Mucosa of stomach (tissue), 1 donor: ENCODE results near the gene ALOX5AP.

Source experiments
- H3K27me3 ChIP-seq: one replicate; pipeline ENCODE4 v1.7.0; 2013; ENCODE audit warnings: mild to moderate bottlenecking, low read length; ENCODE audit not compliant: control insufficient read depth, insufficient read depth
- H3K36me3 ChIP-seq: one replicate; pipeline ENCODE4 v1.7.0; 2013; ENCODE audit warnings: low read length; ENCODE audit not compliant: control insufficient read depth, insufficient read depth
- H3K4me1 ChIP-seq: one replicate; pipeline ENCODE4 v1.7.0; 2013; ENCODE audit warnings: mild to moderate bottlenecking, low read length; ENCODE audit not compliant: control insufficient read depth, insufficient read depth
- H3K4me3 ChIP-seq: one replicate; pipeline ENCODE4 v1.7.0; 2013; ENCODE audit warnings: low read length
- H3K9ac ChIP-seq: one replicate; pipeline ENCODE4 v1.7.0; 2013; ENCODE audit warnings: mild to moderate bottlenecking, low read length, moderate library complexity
- H3K9me3 ChIP-seq: one replicate; pipeline ENCODE4 v1.7.0; 2013; ENCODE audit warnings: mild to moderate bottlenecking, low read length, moderate library complexity; ENCODE audit not compliant: control insufficient read depth
- donor health status: Pancreatic carcinoma.

Gene ALOX5AP

DNA sequence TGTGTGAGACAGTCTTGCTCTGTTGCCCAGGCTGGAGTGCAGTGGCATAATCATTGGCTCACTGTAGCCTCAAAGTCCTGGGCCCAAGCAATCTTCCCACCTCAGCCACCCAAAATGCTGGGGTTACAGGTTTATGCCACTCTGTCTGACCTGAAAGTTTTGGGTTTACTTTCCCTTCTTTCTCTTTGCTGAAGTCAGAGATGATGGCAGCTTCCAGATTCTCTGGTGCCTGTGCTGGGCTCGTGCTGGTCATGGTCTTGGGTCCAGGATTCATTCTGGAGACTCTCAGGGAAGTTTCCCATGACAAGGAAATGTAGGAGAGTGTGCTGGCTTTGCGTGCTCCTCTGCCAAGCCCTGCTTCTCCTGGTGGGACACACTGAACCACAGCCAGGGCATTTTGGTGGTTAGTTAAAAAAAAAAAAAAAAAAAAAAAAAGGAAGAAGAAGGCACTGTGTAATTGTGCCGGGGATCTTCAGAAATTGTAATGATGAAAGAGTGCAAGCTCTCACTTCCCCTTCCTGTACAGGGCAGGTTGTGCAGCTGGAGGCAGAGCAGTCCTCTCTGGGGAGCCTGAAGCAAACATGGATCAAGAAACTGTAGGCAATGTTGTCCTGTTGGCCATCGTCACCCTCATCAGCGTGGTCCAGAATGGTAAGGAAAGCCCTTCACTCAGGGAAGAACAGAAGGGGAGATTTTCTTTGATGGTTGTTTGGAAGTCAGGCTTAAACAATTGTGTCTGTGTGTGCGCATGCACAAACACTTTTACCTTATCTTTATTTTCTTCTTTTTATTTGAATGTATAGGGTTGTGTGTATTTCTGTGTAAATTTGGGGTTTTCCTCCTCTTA, at the start of gene ALOX5AP:
Gene ALOX5AP (plus strand): TSS at position 519 of the 847 bp plus-strand sequence. CDS start 63 bp downstream, at position 582.
- H3K4me1 ChIP-seq, result peaks cover 16% of the 10 kb centered on the region
- H3K4me3 ChIP-seq, result no peak within 1 kb of the TSS
- H3K27me3 ChIP-seq, result peaks cover 17% of the 10 kb centered on the region
- no peaks in the 10 kb centered on the region for H3K9me3 ChIP-seq
- H3K9ac ChIP-seq, result no peak within 1 kb of the TSS
- no peaks in the 10 kb centered on the region for H3K36me3 ChIP-seq

- no peak overlapping the region for H3K9ac ChIP-seq
- no peaks in the 10 kb centered on the region for H3K4me1 ChIP-seq
- no peaks in the 10 kb centered on the region for H3K36me3 ChIP-seq
- H3K9me3 ChIP-seq, result no peaks in the 10 kb centered on the region
- H3K27me3 ChIP-seq, result no peaks in the 10 kb centered on the region
- H3K4me3 ChIP-seq, result no peak overlapping the region
Observed at GRCh38 chr13:30685987-30686386, 49.4 kb upstream of the ALOX5AP start.

- H3K9me3 ChIP-seq, result no peaks in the 10 kb centered on the region
- H3K9ac ChIP-seq, result no peak overlapping the region
- H3K4me1 ChIP-seq, result no peaks in the 10 kb centered on the region
- H3K27me3 ChIP-seq, result no peaks in the 10 kb centered on the region
- no peaks in the 10 kb centered on the region for H3K36me3 ChIP-seq
- no peak overlapping the region for H3K4me3 ChIP-seq
Observed at GRCh38 chr13:30687601-30688000, 47.7 kb upstream of the ALOX5AP start.

- no peaks in the 10 kb centered on the region for H3K4me1 ChIP-seq
- H3K27me3 ChIP-seq, result no peaks in the 10 kb centered on the region
- no peaks in the 10 kb centered on the region for H3K36me3 ChIP-seq
- H3K9me3 ChIP-seq, result no peaks in the 10 kb centered on the region
- H3K9ac ChIP-seq, result peak overlapping the region; percentile 35
- H3K4me3 ChIP-seq, result no peak overlapping the region
Observed at GRCh38 chr13:30689752-30690151, 45.6 kb upstream of the ALOX5AP start.

DNA sequence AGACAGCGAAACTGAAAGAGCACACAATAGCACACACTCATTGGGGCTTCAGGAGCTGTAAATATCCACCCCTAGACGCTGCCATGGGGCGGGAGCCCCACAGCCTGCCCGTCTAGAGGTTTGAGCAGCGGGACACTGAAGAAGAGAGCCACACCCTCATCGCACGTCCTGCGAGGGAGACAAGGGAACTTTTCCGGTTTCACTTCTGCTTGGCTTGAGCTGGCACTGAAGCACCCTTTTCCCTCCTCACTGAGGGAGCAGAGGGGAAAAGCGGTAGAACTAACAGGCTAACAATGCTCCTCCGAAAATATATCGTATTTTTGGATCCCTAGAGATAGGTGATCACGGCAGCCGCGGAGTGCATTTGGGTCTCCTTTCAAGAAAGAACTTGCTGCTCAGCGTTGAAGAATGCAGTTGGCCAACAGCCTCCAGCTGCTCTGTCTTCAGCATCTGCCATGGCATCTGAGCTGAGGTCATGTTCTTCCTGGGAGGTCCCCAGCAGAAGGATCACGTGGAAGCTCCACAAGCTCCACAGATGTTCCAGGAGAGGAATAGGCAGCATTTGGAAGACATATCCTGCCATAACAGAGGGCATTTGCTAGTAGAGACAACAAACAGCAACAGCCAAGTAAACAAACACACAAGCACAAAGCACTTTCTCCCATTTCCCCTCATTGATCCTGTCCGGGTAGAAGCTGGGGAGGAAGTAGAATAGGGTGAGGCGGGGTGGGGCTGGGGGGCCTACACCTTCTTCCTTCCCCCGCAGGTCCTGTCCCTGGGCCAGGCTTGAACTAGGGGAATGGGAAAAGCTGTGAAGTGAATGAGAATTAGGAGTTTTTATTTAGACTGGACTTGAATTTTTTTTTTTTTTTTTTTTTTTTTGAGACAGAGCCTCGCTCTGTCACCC, 44.8 kb upstream of the ALOX5AP start:
- Histone ChIP-seq H3K27me3 (no peaks in the 10 kb centered on the region), H3K4me1 (no peaks in the 10 kb centered on the region), H3K9me3 (no peaks in the 10 kb centered on the region), H3K36me3 (no peaks in the 10 kb centered on the region), H3K9ac (peak overlapping the region; percentile 35), H3K4me3 (no peak overlapping the region)

GRCh38 chr13:30692113-30692512, 43.2 kb upstream of the ALOX5AP start:
- Histone ChIP-seq H3K36me3 (no peaks in the 10 kb centered on the region), H3K4me3 (no peak overlapping the region), H3K4me1 (no peaks in the 10 kb centered on the region), H3K27me3 (no peaks in the 10 kb centered on the region), H3K9me3 (no peaks in the 10 kb centered on the region), H3K9ac (no peak overlapping the region)

DNA sequence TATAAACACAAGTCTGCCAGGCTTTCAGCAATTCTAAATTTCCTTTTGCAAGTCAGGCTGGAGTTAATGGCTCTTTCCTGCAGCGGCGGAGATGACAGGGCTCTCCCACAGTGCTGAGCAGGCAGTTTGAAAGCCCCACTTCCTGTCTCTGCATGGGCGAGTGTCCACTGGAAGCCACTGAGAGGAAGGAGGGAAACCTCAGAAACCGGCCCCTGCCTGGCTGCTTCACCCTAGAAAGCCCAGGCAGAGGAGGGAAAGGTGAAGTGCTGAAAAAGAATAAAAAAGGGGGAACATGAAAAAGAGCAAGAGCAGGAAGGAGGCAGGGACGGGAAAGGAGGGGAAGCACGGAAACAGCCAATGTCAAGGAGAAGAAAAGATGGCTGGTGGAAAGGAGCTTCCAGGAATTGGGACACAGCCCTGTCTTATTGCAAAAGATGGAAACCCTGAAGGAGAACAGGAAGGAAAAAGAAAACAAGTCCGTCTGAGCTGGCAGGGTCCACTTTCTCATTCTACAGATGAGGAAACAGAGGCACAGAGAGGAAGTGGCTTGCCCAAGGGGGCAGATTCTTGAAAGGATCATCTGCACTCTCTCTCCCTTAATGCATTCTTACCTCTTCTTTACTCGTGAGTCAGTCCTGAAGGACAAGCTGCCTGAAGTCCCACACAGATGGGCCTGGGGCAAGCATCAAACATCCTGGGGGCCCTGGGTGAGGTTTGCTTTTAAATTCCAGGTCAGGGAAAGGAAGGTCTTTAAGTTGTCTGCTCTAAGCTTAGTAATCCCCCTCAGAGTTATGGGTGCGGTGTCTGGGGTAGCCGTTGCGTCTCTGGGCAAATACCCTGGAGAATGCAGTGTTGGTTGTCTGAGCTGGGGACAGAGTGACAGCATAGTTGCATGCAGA, 38.8 kb upstream of the ALOX5AP start:
- no peak overlapping the region for H3K4me3 ChIP-seq
- no peak overlapping the region for H3K9ac ChIP-seq
- peaks cover 4% of the 10 kb centered on the region for H3K27me3 ChIP-seq
- H3K36me3 ChIP-seq, result no peaks in the 10 kb centered on the region
- H3K9me3 ChIP-seq, result no peaks in the 10 kb centered on the region
- no peaks in the 10 kb centered on the region for H3K4me1 ChIP-seq

- Histone ChIP-seq H3K4me1 (no peaks in the 10 kb centered on the region), H3K36me3 (no peaks in the 10 kb centered on the region), H3K9me3 (no peaks in the 10 kb centered on the region), H3K27me3 (peaks cover 4% of the 10 kb centered on the region), H3K9ac (no peak overlapping the region), H3K4me3 (no peak overlapping the region)
Observed at GRCh38 chr13:30697177-30697953, 38.0 kb upstream of the ALOX5AP start.

DNA sequence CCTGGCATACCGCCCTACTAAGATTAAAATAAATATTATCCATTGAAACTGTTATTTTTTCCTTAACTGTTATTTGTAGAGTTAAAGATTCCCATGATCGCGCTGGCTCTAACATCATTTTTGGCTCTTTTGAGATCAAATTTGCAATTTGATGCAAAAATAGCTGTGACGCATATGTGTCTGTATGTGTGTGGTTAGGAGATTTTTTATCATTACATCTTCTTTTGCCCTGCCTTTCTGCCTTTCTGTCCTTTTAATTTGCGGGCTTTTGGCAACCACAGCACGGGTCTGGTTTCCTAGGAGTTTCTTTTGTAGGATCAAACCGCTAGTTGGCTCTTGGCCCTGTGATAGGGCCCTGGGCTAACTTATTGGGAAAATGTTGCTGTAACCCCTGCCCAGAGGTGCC, 37.3 kb upstream of the ALOX5AP start:
- Histone ChIP-seq H3K36me3 (no peaks in the 10 kb centered on the region), H3K4me3 (no peak overlapping the region), H3K9ac (no peak overlapping the region), H3K27me3 (peaks cover 4% of the 10 kb centered on the region), H3K9me3 (no peaks in the 10 kb centered on the region), H3K4me1 (no peaks in the 10 kb centered on the region)

GRCh38 chr13:30698488-30699005, 36.8 kb upstream of the ALOX5AP start:
- H3K4me1 ChIP-seq, result no peaks in the 10 kb centered on the region
- H3K36me3 ChIP-seq, result no peaks in the 10 kb centered on the region
- no peaks in the 10 kb centered on the region for H3K9me3 ChIP-seq
- no peak overlapping the region for H3K4me3 ChIP-seq
- H3K9ac ChIP-seq, result no peak overlapping the region
- peaks cover 4% of the 10 kb centered on the region for H3K27me3 ChIP-seq

GRCh38 chr13:30700364-30700763, 35.0 kb upstream of the ALOX5AP start:
- Histone ChIP-seq H3K4me1 (no peaks in the 10 kb centered on the region), H3K36me3 (no peaks in the 10 kb centered on the region), H3K9ac (no peak overlapping the region), H3K27me3 (peaks cover 4% of the 10 kb centered on the region), H3K9me3 (no peaks in the 10 kb centered on the region), H3K4me3 (no peak overlapping the region)
